ENCODE results near the gene ZNF740. TPM values are rescaled to one million over a fixed set of nuclear protein-coding genes. Genes with fewer than 3 reads are reported as not detected.

ZNF740 gene
- total RNA-seq, 1 experiment from 2014 or later, result 6.6 TPM

Other genes with a start within 250 kb of the ZNF740 start
- 75.0 and 91.8 TPM in 2 replicates for gene KRT18, start 231.6 kb upstream of the ZNF740 start, total RNA-seq (2014; rRNA removed; shearing (Covaris generic))
- 321 and 337 TPM in 2 replicates for gene EIF4B, start 174.3 kb upstream of the ZNF740 start, total RNA-seq (2014; rRNA removed; shearing (Covaris generic))
- 6.1 and 10.5 TPM in 2 replicates for gene TNS2, start 130.7 kb upstream of the ZNF740 start, total RNA-seq (2014; rRNA removed; shearing (Covaris generic))
- gene SPRYD3, start 101.3 kb upstream of the ZNF740 start, total RNA-seq (2014; rRNA removed; shearing (Covaris generic)), result 10.6 and 16.7 TPM in 2 replicates
- gene IGFBP6, start 83.1 kb upstream of the ZNF740 start, total RNA-seq (2014; rRNA removed; shearing (Covaris generic)), result 103 and 132 TPM in 2 replicates
- gene SOAT2, start 77.2 kb upstream of the ZNF740 start, total RNA-seq (2014; rRNA removed; shearing (Covaris generic)), result not detected in 2 replicates
- gene CSAD, start 203 bp downstream of the ZNF740 start, total RNA-seq (2014; rRNA removed; shearing (Covaris generic)), result 1.8 and 5.3 TPM in 2 replicates
- gene ITGB7, start 26.5 kb downstream of the ZNF740 start, total RNA-seq (2014; rRNA removed; shearing (Covaris generic)), result 0.96 and 1.1 TPM in 2 replicates
- 11.1 and 13.8 TPM in 2 replicates for gene RARG, start 51.5 kb downstream of the ZNF740 start, total RNA-seq (2014; rRNA removed; shearing (Covaris generic))
- 11.3 and 12.6 TPM in 2 replicates for gene ESPL1, start 87.6 kb downstream of the ZNF740 start, total RNA-seq (2014; rRNA removed; shearing (Covaris generic))
- gene PFDN5, start 114.8 kb downstream of the ZNF740 start, total RNA-seq (2014; rRNA removed; shearing (Covaris generic)), result 480 and 497 TPM in 2 replicates
- 55.9 and 60.0 TPM in 2 replicates for gene MYG1, start 119.0 kb downstream of the ZNF740 start, total RNA-seq (2014; rRNA removed; shearing (Covaris generic))
- 43.9 and 56.0 TPM in 2 replicates for gene AAAS, start 140.9 kb downstream of the ZNF740 start, total RNA-seq (2014; rRNA removed; shearing (Covaris generic))
- not detected in 2 replicates for gene SP7, start 155.6 kb downstream of the ZNF740 start, total RNA-seq (2014; rRNA removed; shearing (Covaris generic))
- gene SP1, start 199.5 kb downstream of the ZNF740 start, total RNA-seq (2014; rRNA removed; shearing (Covaris generic)), result 29.3 and 35.2 TPM in 2 replicates
- gene AMHR2, start 243.1 kb downstream of the ZNF740 start, total RNA-seq (2014; rRNA removed; shearing (Covaris generic)), result not detected in 2 replicates